GM19240 (cell line): ENCODE measurements around the gene CFAP298.
"Not testable (repeated sequence)": the region's sequence is repeated elsewhere in the genome, so short reads cannot be mapped to it uniquely, and the experiment has no call there.

ENCODE experiments used
- DNase-seq: peaks from one replicate; pipeline ENCODE4 v3.0.0; 2011; ENCODE audit warnings: low spot score; ENCODE audit not compliant: insufficient read length

CFAP298 gene

GRCh38 chr21:32567626-32568025 is 44.6 kb downstream of the CFAP298 start:
- DNase-seq = no peak

GRCh38 chr21:32566741-32567389 is 45.3 kb downstream of the CFAP298 start:
- no peak for DNase-seq

GRCh38 chr21:32565856-32566465 is 46.2 kb downstream of the CFAP298 start:
- no peak for DNase-seq

- no peak for DNase-seq
Measured at GRCh38 chr21:32562915-32563314, 49.3 kb downstream of the CFAP298 start.

GRCh38 chr21:32562426-32562825 is 49.8 kb downstream of the CFAP298 start:
- DNase-seq = no peak

GRCh38 chr21:32561476-32561875 is 50.7 kb downstream of the CFAP298 start:
- DNase-seq = not testable (repeated sequence)

GRCh38 chr21:32560896-32561295 is 51.3 kb downstream of the CFAP298 start:
- no peak for DNase-seq

- no peak for DNase-seq
Measured at GRCh38 chr21:32559006-32559610, 53.1 kb downstream of the CFAP298 start.

GRCh38 chr21:32558106-32558505 is 54.1 kb downstream of the CFAP298 start:
- no peak for DNase-seq

GRCh38 chr21:32554832-32555638 is 57.1 kb downstream of the CFAP298 start:
- no peak for DNase-seq

- DNase-seq = no peak
Measured at GRCh38 chr21:32549886-32550285, 62.3 kb downstream of the CFAP298 start.

- no peak for DNase-seq
Measured at GRCh38 chr21:32549440-32549839, 62.7 kb downstream of the CFAP298 start.
